Measurements from ENCODE around the gene TTC34. TPM values are rescaled to one million over a fixed set of nuclear protein-coding genes. Genes with fewer than 3 reads are reported as not detected.
"Not testable (repeated sequence)": the region's sequence is repeated elsewhere in the genome, so short reads cannot be mapped to it uniquely, and the experiment has no call there.

TTC34 gene
- total RNA-seq, 1 donor from 2014 or later: 0.20 TPM

DNA sequence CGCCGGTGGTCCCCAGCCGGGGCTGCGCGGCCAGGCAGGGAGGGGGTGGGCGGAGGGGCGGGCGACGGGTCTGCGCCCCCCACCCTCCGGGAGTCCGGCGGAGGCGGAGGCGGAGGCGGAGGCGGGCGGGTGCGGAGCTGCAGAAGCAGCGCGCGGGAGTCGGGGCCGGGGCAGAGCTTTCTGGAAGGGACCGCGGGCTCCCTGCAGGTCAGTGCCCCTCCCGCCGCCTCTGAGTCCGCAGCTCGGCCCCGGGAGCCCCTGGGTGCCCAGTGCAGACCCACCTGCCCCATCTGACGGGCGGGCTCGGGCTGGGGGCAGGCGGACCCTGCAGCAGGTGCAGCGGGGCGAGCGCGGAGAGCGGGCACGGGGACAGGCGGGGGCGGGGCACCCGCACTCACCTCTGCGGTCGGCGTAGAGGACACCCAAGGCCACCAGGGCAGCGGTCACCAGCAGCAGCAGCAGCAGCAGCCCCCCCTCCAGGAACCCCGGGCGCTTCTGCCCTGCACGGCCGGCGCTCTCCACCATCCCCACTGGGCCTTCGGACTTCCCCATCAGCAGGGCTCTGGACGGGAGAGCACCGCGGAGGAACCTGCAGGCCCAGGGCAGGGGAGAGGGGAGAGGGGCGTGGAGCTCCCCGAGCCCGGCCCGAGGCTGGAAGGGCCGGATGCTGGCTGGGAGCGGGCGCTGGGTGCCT is 172.4 kb downstream of the TTC34 start:
- no peak for DNase-seq (ENCODE audit: low read depth)

DNA sequence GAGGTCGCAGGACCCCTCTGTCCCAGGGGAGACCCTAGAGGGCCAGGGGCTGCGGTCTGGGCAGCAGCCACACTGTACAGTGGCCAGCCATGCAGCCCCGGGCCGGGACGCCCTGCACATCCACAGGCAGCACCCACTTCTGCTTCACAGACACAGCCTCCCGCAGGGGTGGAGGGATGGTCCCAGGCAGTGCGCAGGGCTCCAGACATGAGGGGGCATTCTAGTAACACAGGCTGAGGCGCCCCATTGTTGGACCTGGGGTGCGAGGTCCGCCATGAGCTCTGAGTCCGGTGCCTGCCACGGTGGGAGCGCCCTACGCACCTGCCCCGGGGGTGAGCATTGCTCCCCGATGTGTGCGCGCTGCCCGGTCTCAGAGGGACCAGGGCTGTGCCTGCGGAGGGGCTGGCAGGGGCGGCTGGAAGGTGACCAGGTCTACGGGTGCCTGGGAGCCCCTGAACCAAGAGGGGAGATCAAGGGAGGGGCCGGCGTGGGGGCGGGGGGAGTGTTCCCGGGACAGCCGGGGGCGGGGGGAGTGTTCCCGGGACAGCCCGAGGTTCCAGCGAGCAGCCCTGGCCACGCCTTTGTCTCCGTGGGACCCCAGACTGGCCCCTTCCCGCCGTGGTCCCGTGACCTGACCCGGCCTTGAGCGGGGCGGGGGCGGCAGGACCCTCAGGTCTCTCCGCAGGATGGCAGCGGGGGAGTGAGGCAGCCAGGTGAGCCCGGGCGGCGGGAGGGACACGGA is 173.1 kb downstream of the TTC34 start:
- no peak for DNase-seq (ENCODE audit: low read depth)

DNA sequence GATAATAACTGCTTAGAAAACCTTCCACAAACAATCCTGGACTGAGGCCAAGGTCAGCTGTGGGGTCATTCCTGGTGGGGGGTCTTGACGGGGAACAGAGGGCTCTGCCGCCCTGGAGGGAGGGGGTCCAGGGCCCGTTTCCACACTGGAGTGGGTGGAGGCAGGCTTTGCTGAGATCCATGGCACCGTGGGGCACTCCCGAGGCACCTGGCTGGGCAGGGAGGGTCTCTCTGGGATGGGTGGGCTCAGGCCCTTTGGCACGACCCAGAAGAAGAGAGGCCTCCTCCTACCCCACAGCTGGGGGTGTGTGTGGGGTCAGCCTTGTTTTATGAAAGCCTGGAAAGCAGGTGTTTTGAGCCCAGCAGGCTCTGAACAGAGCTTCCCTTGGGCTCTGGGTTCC is 173.7 kb downstream of the TTC34 start:
- no peak for DNase-seq (ENCODE audit: low read depth)

GRCh38 chr1:2625748-2626147 is 175.7 kb downstream of the TTC34 start:
- DNase-seq (ENCODE audit: low read depth): not testable (repeated sequence)

DNA sequence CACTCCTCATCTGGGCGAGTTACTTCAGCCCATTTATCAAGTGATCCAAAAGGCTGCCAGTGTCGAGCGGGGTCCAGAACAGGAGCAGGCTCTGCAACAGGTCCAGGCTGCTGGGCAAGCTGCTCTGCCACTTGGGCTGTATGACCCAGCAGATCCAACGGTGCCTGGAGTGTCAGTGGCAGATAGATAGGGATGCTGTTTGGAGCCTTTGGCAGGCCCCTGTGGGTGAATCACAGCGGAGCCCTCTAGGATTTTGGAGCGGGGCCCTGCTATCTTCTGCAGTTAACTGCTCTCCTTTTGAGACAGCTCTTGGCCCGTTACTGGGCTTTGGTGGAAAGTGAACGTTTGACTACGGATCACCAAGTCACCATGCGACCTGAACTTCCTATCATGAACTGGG is 176.2 kb downstream of the TTC34 start:
- DNase-seq (ENCODE audit: low read depth): no peak

DNA sequence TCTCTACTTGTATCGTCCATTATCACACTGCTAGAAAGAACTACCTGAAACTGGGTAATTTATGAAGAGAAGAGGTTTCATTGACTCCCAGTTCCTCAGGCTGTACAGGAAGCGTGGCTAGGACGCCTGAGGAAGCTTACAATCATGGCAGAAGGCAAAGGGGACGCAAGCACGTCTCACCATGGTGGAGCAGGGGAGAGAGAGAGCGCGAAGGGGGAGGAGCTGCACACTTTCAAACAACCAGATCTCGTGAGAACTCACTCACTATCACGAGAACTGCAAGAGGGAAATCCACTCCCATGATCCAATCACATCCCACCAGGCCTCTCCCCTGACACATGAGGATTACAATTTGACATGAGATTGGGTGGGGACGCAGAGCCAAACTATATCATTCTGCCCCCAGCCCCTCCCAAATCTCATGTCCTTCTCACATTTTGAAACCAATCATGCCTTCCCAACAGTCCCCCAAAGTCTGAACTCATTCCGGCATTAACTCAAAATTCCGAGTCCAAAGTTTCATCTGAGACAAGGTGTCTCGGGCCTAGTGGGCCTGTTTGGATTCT is 176.7 kb downstream of the TTC34 start:
- DNase-seq (ENCODE audit: low read depth): no peak

- DNase-seq (ENCODE audit: low read depth): no peak
These were observed 177.7 kb downstream of the TTC34 start for GRCh38 chr1:2623571-2624337.

GRCh38 chr1:2617971-2618470 is 183.5 kb downstream of the TTC34 start:
- no peak for DNase-seq (ENCODE audit: low read depth)

DNA sequence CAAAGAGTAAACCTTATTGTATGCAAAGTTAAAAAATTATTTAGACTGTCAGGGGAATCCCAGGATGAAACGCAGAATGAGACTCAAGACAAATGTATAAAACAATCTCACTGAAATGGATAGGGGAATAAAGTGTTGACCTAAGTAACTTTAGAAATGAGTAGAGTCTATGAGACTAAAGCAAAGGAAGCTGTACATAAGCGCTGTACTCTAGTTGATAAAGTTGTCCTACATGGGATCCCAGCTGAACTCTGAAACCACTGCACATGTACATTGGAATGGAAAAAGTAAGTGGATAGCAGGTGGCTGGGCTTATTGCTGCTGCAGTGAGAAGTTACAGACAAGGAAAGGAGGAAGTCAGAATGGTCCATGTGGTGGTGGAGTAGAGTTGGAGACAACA is 187.3 kb downstream of the TTC34 start:
- DNase-seq (ENCODE audit: low read depth): no peak

GRCh38 chr1:2612591-2613365 is 188.7 kb downstream of the TTC34 start:
- DNase-seq (ENCODE audit: low read depth): no peak

DNA sequence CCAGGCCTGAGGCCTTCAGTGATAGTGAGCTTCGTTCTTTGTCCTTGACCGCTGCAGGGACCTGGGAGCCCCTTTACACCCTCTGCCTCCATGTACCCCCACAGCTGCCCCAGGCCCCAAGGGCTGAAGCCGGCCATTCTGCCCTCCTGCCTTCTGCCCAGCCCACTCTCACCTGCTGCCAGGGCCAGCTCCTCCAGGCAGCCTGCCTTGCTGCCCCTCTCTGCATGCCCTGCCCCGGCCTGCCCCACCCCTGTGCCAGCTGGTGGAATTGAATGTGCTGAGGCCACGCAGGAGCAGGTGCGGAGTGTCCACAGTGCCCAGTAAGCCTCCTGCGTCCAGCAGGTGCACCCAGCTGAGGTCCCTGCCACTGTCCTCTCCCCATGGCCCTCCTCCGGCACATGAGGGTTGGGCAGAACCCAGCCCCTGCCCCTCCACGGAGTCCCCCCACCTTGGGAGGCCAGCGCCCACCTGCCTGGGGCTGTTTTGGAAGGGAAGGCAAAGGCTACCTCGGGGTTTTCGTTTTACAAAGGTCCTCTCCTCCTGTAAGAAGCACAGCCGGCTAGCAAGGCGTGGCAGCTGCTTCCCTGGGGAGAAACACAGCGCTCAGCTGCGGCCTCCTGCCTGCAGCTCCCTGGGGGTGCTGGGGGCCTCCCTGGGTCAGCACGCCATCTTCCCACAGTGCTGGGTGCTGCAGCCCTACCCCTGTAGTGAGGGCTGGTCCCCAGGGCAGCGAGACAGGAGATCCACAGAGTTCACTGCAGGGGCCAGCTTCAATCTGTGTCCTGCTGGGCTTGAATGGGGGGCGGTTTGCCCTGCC is 189.7 kb downstream of the TTC34 start:
- no peak for DNase-seq (ENCODE audit: low read depth)

- DNase-seq (ENCODE audit: low read depth): no peak
These were observed 190.4 kb downstream of the TTC34 start for GRCh38 chr1:2611031-2611501.

DNA sequence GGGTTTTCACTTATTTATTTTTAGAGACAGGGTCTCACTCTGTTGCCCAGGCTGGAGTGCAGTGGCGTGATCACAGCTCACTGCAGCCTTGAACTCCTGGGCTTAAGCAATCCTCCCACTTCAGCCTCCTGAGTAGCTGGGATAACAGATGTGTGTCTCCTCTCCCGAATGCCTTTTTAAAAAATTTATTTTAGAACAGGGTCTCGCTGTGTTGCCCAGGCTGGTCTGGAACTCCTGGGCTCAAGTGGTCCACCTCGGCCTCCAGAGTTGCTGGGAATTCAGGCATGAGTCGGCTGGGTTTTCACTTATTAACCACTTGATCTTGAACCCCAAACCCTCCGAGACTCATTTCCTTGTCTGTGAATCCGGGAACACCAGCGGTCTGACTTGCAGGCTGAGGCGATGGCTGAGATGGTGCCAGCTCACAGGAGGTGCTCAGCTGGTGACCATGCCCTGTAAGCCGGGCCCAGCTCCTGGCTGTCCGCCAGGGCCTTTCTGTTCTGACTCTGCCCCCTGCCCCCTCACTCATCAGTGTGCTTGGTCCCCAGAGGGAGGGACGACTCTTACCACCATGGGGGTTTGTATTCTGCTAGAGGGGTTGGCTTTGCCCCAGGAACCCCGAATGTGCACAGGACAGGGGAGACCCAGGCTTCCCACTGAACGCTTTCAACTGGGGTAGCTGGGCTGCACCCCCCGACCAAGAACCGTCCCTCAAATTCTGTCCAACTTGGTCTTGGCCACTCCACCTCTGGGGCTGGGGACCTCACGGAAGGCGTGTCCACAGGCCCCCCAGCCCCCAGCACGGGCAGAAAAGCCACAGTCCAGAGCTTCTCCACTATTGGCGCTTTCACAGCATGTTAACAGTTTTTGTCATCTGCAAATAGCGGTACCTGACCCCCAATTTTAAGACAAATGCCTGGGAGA is 191.2 kb downstream of the TTC34 start:
- peak; percentile 16 for DNase-seq (ENCODE audit: low read depth)

- DNase-seq (ENCODE audit: low read depth): no peak
These were observed 192.0 kb downstream of the TTC34 start for GRCh38 chr1:2609319-2610035.

DNA sequence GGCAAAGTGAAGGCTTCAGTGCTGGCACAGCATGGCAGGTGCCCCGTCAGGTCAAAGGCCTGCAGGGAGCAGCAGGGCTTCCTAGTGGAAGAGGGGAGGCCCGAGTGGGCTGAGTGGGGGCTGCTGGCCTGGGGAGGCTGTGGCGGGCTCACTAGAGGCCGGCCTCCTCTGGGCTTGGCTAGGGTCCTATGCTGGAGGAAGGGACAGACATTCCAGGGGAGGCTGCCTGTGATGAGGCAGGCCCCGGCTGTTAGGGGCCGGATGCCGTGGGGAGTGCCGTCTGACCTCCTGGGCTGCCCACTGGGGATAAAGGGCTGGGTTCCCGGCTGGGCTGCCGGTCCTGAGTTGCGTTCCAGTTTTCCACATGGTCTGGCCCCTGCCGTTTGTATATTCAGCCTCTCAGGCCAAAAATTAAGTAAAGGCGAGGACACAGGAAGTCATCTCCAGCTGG is 193.8 kb downstream of the TTC34 start:
- DNase-seq (ENCODE audit: low read depth): no peak

GRCh38 chr1:2606881-2607621 is 194.4 kb downstream of the TTC34 start:
- no peak for DNase-seq (ENCODE audit: low read depth)

GRCh38 chr1:2606396-2606880 is 195.1 kb downstream of the TTC34 start:
- no peak for DNase-seq (ENCODE audit: low read depth)

Data from renal cortical epithelial cell (primary cell).